ENCODE data around the gene LOC101059915.
"Not testable (repeated sequence)": the region's sequence is repeated elsewhere in the genome, so short reads cannot be mapped to it uniquely, and the experiment has no call there.

LOC101059915 gene

DNA sequence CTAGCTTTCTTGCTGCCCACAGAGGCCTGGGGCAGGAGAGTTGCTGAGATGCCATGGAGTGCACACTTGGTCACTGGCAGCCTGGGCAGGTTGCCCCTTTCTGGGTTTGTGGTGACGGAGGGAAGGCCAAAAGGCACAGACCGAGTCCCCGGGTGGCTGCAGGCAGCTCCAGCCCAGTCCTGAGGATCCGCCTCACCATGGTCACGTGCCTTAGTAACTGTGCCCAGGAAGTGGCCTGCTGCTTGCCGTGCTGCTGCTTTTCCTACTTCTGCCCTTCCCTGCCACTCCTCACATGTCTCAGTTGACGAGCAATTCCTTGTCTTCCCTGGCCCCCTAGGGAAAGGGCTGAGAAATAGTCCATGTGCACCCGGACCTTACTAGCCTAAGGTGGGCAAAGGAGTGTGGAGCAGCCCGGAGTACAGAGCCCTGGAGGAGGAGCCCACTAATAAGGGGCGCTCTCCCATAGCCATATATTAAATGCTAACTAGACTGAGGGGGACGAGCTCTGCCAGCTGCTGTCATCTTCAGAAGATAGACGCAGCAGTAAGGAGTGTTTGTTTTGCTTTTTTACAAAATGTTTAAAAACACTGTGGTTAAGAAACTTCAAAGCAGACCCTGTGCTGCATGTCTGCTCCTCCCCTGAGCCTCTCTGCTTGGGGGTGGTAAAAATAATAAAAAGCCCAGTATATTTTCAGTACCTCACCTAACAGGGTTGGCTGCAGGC is 31.1 kb downstream of the LOC101059915 start:
- DNase-seq; H3K4me1 ChIP-seq; H3K9me3 ChIP-seq; H3K27ac ChIP-seq; intact Hi-C loops (cut with DNase I; ENCODE audit: low total_unique reads); H3K36me3 ChIP-seq; H3K4me3 ChIP-seq; H3K27me3 ChIP-seq (replicated peaks in 1 of 7): not testable (repeated sequence)
- no CpG with 5 or more reads among the region's 12 CpGs for WGBS, 5 donors

DNA sequence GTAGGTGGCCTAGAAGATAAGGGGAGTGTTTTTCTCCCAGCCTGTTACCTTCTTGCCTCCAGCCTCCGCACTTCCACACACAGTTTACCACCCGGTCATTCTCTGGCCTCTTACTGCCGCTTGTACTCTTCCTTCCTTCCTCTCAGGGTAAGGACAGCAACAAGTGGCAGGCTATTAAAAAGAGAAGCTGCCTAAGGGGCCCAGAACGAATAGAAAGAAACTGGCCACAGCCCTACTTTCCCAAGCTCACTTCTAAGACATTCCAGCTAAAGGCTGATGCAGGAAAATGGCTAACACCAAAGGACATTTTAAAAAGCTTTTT is 31.6 kb downstream of the LOC101059915 start:
- H3K4me3 ChIP-seq; H3K27me3 ChIP-seq (replicated peaks in 1 of 7); H3K9me3 ChIP-seq; H3K4me1 ChIP-seq; H3K36me3 ChIP-seq; intact Hi-C loops (cut with DNase I; ENCODE audit: low total_unique reads); H3K27ac ChIP-seq; DNase-seq: not testable (repeated sequence)
- no CpG with 5 or more reads among the region's 4 CpGs for WGBS, 5 donors

DNA sequence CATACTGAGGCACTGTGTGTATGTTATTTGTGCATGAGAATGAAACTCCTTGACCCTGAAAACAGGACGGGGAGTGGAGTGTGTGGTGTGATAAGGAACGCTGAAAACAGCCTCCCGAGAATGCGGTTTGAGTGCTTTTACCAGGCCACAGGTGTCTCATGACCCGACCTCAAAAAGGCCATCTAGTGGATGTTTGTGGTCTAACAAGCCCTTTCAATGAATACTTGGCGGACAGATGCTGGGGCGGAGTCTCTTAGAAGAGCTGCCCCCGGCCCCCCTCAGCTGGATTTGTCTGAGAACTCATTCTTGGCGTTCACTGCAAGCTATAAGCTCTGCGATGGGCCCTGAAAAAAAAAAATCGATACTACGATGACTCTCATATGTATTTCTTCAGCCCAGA is 35.5 kb downstream of the LOC101059915 start:
- H3K4me1 ChIP-seq; intact Hi-C loops (cut with DNase I; ENCODE audit: low total_unique reads): not testable (repeated sequence)

DNA sequence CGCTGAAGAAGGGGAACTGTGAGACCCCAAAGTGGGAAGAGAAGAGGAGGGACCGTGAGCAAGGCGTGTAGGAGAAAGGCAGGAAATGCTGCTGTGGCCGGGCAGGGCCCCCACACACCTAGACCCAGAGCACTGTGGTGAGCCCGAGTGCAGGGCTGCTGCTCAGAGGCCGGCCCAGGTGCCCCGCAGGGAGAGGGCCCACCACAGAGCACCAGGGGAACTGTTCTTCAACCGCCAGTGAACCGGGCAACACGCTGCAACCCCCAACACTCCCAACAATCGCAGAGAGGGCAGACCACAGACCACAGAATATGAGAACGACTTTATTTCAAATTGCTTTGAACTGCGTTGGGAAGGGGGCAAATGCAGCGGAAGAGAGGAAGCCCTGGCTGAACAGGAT is 46.7 kb downstream of the LOC101059915 start:
- WGBS, 5 donors, result no CpG with 5 or more reads among the region's 14 CpGs
- H3K9me3 ChIP-seq; H3K4me1 ChIP-seq; H3K36me3 ChIP-seq; H3K4me3 ChIP-seq; H3K27me3 ChIP-seq (replicated peaks in 1 of 7); intact Hi-C loops (cut with DNase I; ENCODE audit: low total_unique reads); DNase-seq; H3K27ac ChIP-seq: not testable (repeated sequence)

More for the DNA sequence above, 35.5 kb downstream of the LOC101059915 start:
- H3K36me3 ChIP-seq; H3K27me3 ChIP-seq (replicated peaks in 1 of 7); DNase-seq; H3K4me3 ChIP-seq; H3K27ac ChIP-seq; H3K9me3 ChIP-seq: not testable (repeated sequence)
- no CpG with 5 or more reads among the region's 12 CpGs for WGBS, 5 donors

DNA sequence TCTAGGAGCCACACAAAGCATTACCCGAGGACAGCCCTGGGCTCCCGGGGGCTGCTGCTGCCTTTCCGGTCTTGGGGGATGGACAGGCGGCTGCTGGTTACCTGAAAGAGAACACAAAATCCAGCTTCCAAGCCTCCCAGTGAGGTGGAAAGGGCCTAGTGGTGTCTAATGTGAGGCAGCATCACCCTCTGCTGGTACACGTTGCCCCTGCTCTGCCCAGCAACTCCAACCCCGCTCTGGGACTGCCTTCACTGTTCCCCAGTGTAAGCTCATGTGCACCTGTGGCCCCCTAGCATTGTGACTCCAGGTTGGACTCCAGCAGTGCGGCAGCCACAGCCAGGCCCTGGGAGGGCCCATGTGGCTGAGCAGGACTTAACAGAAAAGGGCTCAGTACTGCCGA is 48.2 kb downstream of the LOC101059915 start:
- H3K9me3 ChIP-seq; H3K4me1 ChIP-seq; intact Hi-C loops (cut with DNase I; ENCODE audit: low total_unique reads); H3K36me3 ChIP-seq; DNase-seq; H3K27me3 ChIP-seq (replicated peaks in 1 of 7); H3K4me3 ChIP-seq; H3K27ac ChIP-seq: not testable (repeated sequence)
- WGBS, 5 donors, result no CpG with 5 or more reads among the region's 8 CpGs

DNA sequence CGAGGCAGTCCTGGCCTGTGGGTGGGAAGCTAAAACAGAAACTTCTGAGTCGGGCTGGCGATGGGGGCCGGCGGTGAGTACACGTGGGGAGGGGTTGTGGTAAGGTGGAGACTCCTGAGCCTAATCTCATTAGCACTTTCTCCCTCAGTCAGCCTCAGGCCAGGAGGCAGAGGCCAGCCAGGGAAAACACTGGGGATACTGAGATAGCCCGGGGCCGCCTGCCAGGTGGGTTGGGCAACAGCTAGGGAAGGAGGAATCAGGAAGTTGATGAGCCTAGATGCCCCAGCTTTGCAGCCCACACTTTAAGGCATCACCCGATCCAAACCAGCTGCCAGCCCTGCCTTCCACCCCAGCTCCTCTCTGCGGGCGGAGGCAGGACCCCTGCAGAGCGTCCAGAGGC is 49.0 kb downstream of the LOC101059915 start:
- H3K27me3 ChIP-seq (replicated peaks in 1 of 7); H3K4me1 ChIP-seq; intact Hi-C loops (cut with DNase I; ENCODE audit: low total_unique reads); DNase-seq; H3K27ac ChIP-seq; H3K36me3 ChIP-seq; H3K4me3 ChIP-seq; H3K9me3 ChIP-seq: not testable (repeated sequence)
- no CpG with 5 or more reads among the region's 12 CpGs for WGBS, 5 donors

DNA sequence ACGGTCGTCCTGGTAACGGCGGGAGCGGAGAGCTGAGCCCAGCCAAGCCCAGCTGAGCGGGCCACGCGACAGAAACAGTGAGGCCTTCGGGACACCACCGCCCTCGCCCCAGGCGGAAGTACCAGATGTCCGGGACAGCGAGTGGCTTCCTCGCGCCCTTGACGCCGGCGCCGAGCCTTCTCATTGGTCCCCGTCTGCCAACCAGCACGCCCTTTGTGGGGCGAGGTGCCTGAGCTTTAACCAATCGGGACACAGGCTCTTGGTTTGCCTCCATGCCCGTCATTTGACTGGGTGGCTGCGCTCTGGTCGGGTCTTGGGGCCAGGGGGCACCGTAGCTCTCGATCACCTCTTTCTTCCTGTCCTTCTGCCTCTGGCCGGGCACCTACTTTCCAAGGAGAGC is 50.8 kb downstream of the LOC101059915 start, which contains the start of gene CXorf49:
TSS of gene CXorf49 (minus strand) at position 101 of the 400 bp plus-strand sequence. CDS start 134 bp downstream, outside the sequence.
- DNase-seq; H3K4me1 ChIP-seq; intact Hi-C loops (cut with DNase I; ENCODE audit: low total_unique reads); H3K36me3 ChIP-seq; H3K9me3 ChIP-seq; H3K27ac ChIP-seq; H3K4me3 ChIP-seq; H3K27me3 ChIP-seq (replicated peaks in 1 of 7): not testable (repeated sequence)
- no CpG with 5 or more reads among the region's 30 CpGs for WGBS, 5 donors

DNA sequence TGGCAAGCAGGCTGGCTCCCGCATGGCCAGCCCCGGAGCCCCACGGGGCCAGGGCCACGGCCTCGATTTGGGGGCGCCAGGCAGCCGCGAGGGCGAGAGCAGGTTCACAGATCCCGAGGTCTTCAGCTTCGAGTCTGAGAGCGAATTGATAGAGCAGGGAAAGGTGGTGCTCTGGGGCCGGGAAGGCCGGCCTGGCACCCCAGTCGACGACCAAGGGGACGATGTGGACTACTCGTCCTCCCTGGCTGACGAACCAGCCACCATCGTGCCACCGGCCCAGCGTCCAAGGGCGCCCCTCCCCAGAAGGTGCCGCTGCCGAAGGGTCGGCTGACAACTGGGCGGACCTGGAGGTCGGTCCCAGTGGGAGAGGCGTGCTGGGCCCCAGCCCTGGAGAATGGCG is 51.8 kb downstream of the LOC101059915 start:
- H3K27ac ChIP-seq; H3K36me3 ChIP-seq; H3K9me3 ChIP-seq; H3K4me3 ChIP-seq; H3K27me3 ChIP-seq (replicated peaks in 1 of 7); intact Hi-C loops (cut with DNase I; ENCODE audit: low total_unique reads); H3K4me1 ChIP-seq: not testable (repeated sequence)
- peak; percentile 52 for DNase-seq
- 89 to 94% methylated on average over 3 to 8 of the region's 30 CpGs; no CpG with 5 or more reads in 3 of the 5 donors for WGBS, 5 donors

DNA sequence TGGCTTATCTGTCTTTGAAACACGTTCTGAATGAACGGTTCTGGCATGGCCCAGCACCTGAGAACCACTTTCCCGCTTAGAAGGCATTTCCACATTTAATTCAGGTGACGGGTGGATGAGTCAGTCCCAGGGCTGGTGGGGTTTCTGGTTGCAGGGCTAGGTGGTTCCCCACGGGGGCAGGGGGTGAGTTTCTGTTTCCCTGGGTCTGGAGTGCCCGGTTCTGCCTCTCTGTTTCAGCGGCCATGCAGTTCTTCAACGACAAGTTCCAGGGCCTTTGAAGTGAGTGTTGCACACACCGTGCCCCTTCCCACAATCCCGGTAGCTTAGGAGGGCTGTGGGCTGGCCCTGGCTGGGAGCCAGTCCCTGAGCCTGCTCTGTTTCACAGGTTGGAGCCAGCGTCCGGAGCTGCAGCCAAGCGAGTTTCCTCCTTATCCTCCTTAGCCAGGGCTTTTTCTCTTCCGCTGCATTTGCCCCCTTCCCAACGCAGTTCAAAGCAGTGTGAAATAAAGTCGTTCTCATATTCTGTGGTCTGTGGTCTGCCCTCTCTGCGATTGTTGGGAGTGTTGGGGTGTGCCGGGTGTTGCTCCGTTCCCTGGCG is 53.0 kb downstream of the LOC101059915 start:
- DNase-seq; intact Hi-C loops (cut with DNase I; ENCODE audit: low total_unique reads); H3K36me3 ChIP-seq; H3K27me3 ChIP-seq (replicated peaks in 1 of 7); H3K27ac ChIP-seq; H3K4me1 ChIP-seq; H3K4me3 ChIP-seq; H3K9me3 ChIP-seq: not testable (repeated sequence)
- WGBS, 5 donors, result no CpG with 5 or more reads among the region's 20 CpGs

Measured in spleen (tissue), 11 donors.